NCI-H2171 (cell line): ENCODE data around the gene YAE1.

ENCODE experiments used
- DNase-seq: peaks from one replicate; lab custom pipeline; 2025; lab: John Stamatoyannopoulos, UW

The YAE1 gene

DNA sequence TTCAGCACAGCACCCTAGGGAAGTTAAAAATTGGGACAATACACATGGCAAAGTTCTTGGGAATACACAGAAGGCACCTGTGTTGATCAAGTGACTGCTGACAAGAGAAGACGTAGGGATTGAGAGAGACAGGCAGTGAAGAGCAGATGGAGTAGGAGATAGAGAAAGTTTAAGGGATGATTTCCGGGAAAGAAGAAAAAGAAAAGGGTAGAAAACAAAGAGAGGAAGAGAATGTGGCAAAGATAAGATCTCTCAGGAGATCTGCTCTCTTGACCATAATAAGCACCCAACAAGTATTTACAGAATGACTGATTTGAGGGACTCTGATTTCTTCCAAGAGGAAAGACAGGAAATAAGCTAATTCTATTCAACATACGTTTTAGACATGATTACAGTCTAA is 42.1 kb downstream of the YAE1 start:
- DNase-seq = no peak

DNA sequence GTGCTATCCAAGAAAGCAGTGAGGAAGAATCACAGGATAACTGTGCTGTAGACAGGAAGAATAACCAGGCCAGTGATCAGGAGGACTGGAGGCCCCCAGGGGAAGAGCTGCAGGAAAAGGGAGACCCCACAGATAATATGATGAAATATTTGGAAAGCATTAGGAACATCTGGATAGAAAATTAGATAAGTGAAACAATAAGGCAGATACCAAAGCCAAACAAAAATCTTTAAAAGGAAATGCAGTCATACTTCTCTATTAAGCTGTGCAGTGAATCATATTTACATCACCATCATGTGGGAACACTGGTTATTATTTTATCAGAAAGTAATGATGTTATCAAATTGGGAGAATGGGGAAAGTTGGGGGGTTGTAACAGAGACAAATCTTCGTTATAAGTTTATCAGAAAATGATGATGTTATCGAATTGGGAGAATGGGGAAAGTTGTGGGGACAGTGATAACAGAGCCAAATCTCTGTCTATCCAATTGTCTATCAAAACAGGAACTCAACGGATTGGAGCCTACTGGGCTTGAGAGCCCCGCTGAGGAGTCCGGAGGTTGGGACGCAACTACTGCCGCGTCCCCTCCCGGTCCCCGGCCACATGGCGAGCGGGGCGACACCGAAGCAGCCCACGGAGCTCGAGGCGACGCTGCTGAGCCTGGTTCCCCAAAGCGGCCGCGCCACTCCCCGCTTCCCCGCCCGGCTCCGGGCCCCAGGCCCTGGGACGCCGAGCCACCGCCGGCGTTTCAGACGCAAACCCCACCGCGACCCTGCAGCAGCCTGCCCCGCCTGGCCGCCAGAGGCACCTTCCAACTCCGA is 43.1 kb downstream of the YAE1 start:
- DNase-seq = no peak

DNA sequence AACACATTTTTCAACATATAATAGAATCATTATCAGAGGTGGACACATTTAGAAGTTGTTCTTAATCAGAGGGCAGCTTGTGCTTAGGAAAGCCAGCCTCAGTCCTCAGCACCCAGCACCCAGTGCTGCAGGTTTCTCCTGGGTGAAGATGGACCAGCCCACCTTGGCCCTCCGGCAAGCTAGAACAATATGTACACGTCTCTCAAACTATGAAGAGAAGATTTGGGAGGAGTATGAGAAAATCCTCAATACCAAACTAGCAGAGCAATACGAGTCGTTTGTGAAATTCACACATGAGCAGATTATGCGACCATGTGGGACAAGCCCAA is 43.7 kb downstream of the YAE1 start:
- no peak for DNase-seq

DNA sequence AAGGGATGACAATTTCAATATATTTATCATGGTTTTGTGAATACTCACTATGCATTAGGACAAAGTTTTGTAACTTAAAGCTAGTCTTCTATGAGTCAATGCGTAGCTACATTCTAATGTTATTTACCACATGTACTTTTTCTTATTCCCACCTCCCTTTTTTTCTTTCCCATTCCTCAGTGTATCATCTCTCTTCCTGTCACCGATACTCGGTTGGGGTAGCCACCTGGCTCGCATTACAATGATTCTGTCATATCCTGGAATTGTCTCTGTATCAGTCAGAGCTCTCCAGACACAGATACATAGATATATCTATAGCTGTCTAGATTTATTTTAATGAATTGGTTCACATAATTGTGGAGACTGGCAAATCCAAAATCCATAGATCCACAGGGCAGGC is 47.4 kb downstream of the YAE1 start:
- DNase-seq = no peak

DNA sequence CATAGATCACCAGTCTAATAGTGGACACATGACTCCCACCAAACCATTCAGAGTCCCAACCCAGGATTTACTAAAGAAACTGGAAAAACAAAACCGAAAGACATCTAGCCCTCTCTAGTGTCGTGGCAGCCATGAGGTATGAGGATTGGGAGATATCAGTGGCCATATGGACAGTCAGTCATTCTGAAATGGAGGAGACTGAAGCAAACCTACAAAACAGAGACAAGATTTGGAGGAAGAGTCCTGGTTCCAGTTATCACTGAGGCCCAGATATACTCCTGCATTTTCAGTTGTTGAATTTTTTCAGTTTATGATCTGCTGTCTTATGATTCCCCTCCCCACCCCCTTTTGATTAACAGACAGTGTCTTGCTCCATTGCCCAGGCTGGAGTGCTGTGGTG is 48.1 kb downstream of the YAE1 start:
- no peak for DNase-seq

DNA sequence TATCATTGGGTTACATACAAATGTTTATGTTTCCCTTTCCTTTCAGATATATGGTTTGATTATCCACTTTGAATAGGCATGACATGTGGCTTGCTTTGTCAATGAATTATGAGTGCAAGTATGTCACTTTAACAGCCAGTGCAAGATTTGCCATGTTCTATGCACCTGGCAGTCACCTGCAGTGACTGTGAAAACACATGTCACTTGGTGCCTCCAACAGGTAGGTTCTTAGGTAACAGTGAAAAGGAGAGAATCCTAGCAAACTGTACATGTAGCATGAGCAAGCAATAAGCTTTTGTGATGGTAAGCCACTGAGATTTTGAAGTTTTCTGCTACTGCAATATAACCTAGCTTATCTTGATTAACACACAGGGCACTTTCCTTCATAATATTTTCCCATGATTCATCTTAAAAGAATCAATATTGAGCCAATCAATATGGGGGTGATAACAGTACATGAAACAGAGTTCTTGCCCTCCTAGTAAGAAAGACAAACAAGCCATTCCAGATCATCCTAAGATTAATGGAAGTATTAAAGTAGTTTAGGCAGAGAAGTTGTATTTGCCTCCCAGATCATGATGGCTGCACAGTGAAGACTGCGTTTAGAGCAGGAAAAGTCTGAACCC is 49.3 kb downstream of the YAE1 start:
- no peak for DNase-seq

DNA sequence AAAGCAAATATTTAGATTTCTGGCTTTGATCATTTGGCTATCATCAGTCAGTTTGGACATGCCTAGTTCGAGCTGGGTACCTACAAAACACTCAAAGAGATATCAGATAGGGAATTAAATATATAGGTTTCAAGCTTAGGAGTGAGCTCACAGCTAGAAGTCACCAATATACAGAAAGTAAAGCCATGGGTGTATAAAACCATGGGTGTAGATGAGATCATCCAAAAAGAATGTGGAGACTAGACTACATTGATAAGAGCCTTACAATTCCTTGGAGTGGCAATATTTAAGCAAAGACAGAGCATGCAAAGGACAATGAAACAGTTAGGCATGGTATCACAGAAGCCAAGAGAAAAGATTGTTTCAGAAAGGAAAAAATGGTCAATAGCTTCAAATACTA is 49.9 kb downstream of the YAE1 start:
- DNase-seq = no peak

DNA sequence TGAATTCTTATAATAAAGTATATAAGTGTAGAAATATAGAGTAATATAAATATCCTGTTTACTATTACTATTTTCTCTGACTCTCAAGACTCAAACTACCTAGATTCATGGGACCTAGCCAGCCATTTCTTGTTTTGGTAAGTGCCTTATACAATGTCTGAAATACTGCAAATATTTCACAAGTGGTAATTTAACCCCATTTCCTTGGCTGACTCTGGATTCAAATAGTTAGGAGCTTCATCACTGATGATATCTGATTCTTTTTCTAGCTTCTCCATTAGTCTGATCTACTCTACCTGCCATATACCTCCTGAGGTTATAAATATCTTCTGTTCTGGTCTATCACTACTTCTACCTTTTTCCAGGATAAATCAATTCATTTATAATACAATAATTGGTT is 50.8 kb downstream of the YAE1 start:
- no peak for DNase-seq

DNA sequence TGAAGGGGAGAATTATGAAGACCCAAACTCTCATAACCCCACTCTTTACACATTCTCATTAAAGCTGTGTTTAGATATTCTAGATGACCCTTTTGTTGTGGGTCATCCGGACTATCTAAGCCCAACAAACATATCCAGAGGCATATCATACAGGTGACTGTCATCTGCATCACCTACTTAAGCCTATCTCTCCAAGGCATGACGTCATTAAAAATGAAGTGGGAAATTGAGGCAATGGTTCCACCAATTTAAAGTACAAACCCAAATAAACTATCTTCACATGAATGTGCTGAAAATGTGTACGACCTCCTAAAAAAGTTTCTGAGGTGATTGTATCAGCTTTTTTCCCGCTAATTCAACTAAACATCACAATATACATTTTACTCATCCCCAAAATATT is 52.7 kb downstream of the YAE1 start:
- DNase-seq = no peak

DNA sequence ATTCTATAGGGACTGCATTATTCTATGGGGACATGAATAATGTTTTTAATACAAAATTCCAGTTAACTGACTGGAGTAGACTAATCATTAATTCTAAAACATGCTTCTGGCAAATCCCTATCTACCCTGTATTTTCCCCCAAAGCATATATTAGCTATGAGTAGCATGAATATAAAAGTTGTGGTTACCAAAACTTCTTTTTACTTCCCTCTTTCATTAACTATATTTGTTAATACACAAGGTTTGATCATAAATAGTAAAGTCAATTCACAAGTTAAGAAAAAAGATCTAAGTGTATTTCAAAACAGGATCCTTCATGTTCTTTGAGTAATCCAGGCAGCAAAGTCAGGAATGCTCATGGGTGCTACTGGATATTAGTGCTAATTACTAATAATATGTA is 54.3 kb downstream of the YAE1 start:
- no peak for DNase-seq

DNA sequence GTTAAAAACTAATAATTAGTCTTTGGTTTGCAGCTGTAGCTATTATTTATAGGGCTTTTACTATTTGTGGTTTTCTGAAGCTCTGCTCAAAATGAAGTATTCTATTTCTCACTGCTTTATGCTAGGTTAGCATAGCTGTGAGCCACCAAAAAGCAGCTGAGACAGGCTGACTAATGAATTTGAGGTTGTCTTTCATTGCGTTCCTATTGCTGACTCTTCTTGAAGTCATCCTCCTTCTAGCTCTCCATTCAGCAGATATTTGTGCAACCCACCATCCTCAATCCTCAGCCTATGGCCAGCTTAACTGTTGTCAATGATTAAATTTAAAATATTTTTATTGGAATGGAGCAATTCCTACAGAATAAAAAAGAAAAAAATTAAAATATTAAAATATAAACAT is 55.1 kb downstream of the YAE1 start:
- DNase-seq = no peak

DNA sequence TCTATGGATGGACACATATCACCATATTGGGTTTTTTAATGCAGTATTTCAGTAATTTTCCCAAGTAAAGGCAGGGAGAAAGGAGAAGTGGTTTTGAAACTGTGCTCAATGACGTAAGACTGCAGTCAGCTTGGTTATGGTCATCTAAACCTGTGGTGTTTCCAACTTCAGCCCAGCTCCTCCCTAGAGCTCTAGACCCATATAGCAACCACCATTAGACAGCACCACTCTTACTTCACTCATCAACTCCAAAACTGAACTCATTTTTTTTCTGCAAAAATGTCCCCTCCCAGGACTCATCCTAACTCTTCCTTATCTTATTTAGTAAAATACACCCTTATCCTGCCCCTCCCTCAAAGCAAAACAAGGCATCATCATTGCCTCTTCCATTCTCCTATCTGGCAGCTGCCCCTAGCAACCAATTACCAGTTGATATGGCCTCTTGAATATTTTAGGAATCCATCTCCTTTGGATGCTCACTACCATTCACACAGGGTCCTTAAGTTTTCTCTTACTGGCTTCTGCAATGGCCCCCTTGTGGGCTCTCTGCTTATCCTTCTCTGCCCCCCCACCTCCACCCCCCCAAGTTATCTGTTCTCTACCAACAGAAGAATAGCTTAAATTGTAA is 55.7 kb downstream of the YAE1 start:
- no peak for DNase-seq
